Measurements from ENCODE around the gene ZBTB33.

The ZBTB33 gene

DNA sequence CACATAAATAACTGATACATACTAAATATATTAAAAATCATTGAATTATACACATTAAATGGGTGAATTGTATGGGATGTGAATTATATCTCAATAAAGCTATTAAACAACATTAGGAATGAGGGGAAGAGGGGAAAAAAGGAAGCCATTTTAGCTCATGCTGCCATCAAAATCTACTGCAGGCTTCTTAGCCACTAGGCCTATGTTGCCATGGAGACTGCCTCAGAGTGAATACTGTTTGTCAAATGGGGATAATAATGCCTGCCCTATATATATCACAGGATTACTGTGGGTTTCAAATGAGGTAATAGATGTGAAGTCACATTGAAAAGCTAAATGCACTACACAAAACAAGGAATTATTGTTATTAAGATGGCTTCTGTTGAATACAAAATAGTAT lies 39.5 kb downstream of the ZBTB33 start:
- TF ChIP-seq, protein P1, sequence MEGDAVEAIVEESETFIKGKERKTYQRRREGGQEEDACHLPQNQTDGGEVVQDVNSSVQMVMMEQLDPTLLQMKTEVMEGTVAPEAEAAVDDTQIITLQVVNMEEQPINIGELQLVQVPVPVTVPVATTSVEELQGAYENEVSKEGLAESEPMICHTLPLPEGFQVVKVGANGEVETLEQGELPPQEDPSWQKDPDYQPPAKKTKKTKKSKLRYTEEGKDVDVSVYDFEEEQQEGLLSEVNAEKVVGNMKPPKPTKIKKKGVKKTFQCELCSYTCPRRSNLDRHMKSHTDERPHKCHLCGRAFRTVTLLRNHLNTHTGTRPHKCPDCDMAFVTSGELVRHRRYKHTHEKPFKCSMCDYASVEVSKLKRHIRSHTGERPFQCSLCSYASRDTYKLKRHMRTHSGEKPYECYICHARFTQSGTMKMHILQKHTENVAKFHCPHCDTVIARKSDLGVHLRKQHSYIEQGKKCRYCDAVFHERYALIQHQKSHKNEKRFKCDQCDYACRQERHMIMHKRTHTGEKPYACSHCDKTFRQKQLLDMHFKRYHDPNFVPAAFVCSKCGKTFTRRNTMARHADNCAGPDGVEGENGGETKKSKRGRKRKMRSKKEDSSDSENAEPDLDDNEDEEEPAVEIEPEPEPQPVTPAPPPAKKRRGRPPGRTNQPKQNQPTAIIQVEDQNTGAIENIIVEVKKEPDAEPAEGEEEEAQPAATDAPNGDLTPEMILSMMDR (IDR thresholded peaks at IDR 0.05; ENCODE audit: extremely low read depth, insufficient read depth, missing control alignments), result no peak
- in situ Hi-C loops (cut with MboI; ENCODE audit: low pct_unique_long_range_greater_than_20kb, low sequenced_read_pairs, unreplicated experiment), result no loop called here
- DNase-seq (ENCODE audit: low spot score), result no peak

DNA sequence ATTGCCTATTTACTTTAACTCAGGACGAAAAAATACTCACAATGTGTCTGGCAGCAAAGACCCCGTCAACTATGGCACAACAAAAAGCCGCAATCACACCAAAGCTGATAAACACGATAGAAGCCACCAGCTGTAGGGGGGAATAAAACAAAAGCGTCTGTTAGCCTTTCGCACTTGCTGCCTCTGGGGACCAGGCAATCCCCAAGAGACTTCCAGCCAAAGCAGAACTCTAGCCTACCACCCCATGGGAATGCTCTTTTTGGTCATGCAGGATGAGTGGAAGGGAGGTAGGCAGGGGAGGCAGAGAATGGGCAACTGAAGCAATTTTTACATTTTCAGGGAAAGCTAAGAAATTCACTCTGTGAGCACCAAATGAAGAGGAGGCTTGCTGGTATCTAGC lies 40.6 kb downstream of the ZBTB33 start:
- TF ChIP-seq, protein P1 (IDR thresholded peaks at IDR 0.05; ENCODE audit: extremely low read depth, insufficient read depth, missing control alignments), result no peak
- DNase-seq (ENCODE audit: low spot score), result no peak
- in situ Hi-C loops (cut with MboI; ENCODE audit: low pct_unique_long_range_greater_than_20kb, low sequenced_read_pairs, unreplicated experiment), result no loop called here

DNA sequence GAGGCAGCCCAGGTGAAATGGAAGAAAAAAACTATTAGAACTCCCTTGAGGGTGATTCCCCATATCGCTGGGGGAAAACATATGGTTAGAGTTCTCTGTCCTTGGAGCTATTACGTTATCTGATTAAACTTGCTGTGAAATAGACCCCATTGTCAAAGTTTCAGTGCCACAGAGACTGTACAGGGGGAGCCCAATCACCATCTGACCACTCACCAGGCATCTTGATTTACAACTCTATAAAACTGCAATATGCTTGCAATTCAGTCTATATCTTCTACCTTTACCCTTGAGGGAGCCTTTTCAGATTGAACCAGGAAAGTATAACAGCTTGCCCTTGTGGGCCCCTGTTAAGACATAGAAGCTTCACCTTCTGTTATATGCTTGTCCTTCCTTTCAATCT lies 42.4 kb downstream of the ZBTB33 start:
- no peak for DNase-seq (ENCODE audit: low spot score)
- TF ChIP-seq, protein P1 (IDR thresholded peaks at IDR 0.05; ENCODE audit: extremely low read depth, insufficient read depth, missing control alignments), result no peak
- in situ Hi-C loops (cut with MboI; ENCODE audit: low pct_unique_long_range_greater_than_20kb, low sequenced_read_pairs, unreplicated experiment), result no loop called here

DNA sequence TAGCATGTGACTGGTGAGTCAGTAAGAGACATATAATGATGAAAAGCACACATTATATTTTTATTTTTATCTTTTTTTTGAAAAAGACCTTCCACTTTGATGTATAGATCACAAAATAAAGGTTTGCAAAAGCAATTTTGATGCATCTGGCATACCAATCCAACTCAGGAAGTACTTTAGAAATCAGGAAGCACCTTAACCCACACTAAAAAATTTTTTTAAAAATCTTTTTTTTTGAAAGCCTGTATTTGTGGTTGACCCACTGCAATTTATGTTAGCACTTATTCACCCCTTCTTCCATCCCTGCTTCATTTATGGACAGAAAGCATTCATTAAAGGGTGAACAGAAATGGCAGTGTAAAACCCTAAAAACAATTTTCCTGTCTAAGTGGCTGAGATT lies 44.0 kb downstream of the ZBTB33 start:
- TF ChIP-seq, protein P1 (IDR thresholded peaks at IDR 0.05; ENCODE audit: extremely low read depth, insufficient read depth, missing control alignments), result no peak
- in situ Hi-C loops (cut with MboI; ENCODE audit: low pct_unique_long_range_greater_than_20kb, low sequenced_read_pairs, unreplicated experiment), result no loop called here
- no peak for DNase-seq (ENCODE audit: low spot score)

DNA sequence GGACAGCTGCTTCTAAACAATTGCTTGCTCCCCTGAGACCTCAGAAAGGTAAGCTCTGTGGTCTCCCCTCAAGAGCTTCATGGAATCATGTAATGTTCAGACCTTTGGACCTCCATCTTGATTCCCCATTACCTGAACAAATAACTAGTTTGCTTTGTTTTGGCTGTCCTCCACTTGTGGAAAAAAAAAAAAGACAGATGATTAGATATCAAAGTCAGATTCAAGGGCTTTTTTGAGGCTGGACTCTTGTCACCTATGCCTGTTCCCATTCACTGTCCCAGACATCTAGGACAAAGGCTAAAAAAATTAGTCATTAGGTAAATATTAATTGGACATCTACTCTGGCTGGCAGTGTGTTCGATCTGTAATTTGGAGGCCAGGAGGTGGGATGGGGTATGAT lies 47.3 kb downstream of the ZBTB33 start:
- in situ Hi-C loops (cut with MboI; ENCODE audit: low pct_unique_long_range_greater_than_20kb, low sequenced_read_pairs, unreplicated experiment), result no loop called here
- TF ChIP-seq, protein P1 (IDR thresholded peaks at IDR 0.05; ENCODE audit: extremely low read depth, insufficient read depth, missing control alignments), result no peak

DNA sequence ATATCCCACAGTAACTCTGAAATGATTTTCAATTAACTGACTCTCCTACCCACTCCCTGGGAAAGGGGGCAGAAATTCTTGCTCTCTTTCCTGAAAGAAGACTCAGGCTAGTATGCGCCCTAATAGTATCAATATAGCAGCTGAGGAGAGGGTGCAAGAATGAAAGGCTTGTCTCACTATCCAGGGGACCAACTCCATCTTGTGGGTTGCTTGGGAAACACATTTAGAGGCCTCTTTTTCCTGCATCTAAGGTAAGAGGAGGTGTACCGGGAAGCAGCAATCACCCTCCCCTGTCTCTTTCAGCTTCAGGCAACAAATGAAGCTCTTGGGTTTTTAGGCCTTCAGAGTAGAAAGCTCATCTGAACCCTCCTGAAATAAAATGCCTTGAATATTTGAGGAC lies 49.3 kb downstream of the ZBTB33 start:
- TF ChIP-seq, protein P1 (IDR thresholded peaks at IDR 0.05; ENCODE audit: extremely low read depth, insufficient read depth, missing control alignments), result no peak
- no peak for DNase-seq (ENCODE audit: low spot score)
- in situ Hi-C loops (cut with MboI; ENCODE audit: low pct_unique_long_range_greater_than_20kb, low sequenced_read_pairs, unreplicated experiment), result no loop called here

More for the DNA sequence above, 47.3 kb downstream of the ZBTB33 start:
- DNase-seq (ENCODE audit: low spot score), result no peak

DNA sequence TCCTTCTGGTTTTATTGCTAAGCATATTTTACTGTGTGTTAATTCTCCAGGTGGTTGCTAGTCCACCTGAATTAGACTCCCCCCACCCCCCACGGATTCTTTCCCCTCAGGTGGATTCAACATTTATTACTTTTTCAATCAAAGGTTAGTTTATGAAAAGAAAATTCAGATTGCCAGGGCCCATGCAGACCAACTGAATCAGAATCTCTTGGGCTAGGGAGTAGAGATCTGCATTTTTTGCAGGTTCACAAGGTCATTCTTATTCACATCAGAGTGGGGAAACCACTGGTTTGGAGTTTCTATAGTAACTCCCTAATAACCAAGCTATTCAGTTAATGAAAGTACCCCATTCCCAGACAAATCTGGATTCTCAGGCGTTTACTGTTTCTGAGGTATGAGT lies 50.9 kb downstream of the ZBTB33 start:
- TF ChIP-seq, protein P1 (IDR thresholded peaks at IDR 0.05; ENCODE audit: extremely low read depth, insufficient read depth, missing control alignments), result no peak
- DNase-seq (ENCODE audit: low spot score), result no peak
- in situ Hi-C loops (cut with MboI; ENCODE audit: low pct_unique_long_range_greater_than_20kb, low sequenced_read_pairs, unreplicated experiment), result no loop called here

Data from GM13977 (cell line).